Measurements from ENCODE around the gene PDIA2.

PDIA2 gene

GRCh38 chr16:268141-269053, 14.6 kb upstream of the PDIA2 start:
- TF ChIP-seq CTCF (IDR thresholded peaks at IDR 0.05; ENCODE audit: insufficient read depth, low read depth, low read length, missing control alignments) = no peak
- no peak overlapping the region for H3K4me3 ChIP-seq (ENCODE audit: low read depth, low read length)
- no peak for DNase-seq (ENCODE audit: low read depth)

GRCh38 chr16:269061-269796, 13.7 kb upstream of the PDIA2 start:
- H3K4me3 ChIP-seq (ENCODE audit: low read depth, low read length) = no peak overlapping the region
- no peak for TF ChIP-seq CTCF (IDR thresholded peaks at IDR 0.05; ENCODE audit: insufficient read depth, low read depth, low read length, missing control alignments)
- DNase-seq (ENCODE audit: low read depth) = no peak

GRCh38 chr16:270381-271255, 12.3 kb upstream of the PDIA2 start:
- DNase-seq (ENCODE audit: low read depth) = no peak
- no peak for TF ChIP-seq CTCF (IDR thresholded peaks at IDR 0.05; ENCODE audit: insufficient read depth, low read depth, low read length, missing control alignments)
- no peak overlapping the region for H3K4me3 ChIP-seq (ENCODE audit: low read depth, low read length)

GRCh38 chr16:272633-273546, 10.1 kb upstream of the PDIA2 start:
- H3K4me3 ChIP-seq (ENCODE audit: low read depth, low read length) = no peak overlapping the region
- no peak for DNase-seq (ENCODE audit: low read depth)
- TF ChIP-seq CTCF (IDR thresholded peaks at IDR 0.05; ENCODE audit: insufficient read depth, low read depth, low read length, missing control alignments) = no peak

GRCh38 chr16:273547-274421, 9.2 kb upstream of the PDIA2 start:
- TF ChIP-seq CTCF (IDR thresholded peaks at IDR 0.05; ENCODE audit: insufficient read depth, low read depth, low read length, missing control alignments) = no peak
- DNase-seq (ENCODE audit: low read depth) = peak; percentile 15
- H3K4me3 ChIP-seq (ENCODE audit: low read depth, low read length) = no peak overlapping the region
